Stimulated activated CD8-positive, alpha-beta memory T cell treated with anti-CD3 and anti-CD28 coated beads, Interleukin-12 subunit alpha, Interleukin-12 subunit beta, amount 100 ng/mL, for 24 hours (primary cell): ENCODE measurements around the gene LYL1.

Experiments used
- DNase-seq: peaks from one replicate; pipeline ENCODE4 v3.0.0-alpha.2; 2020; ENCODE audit errors: extremely low read depth

The LYL1 gene

DNA sequence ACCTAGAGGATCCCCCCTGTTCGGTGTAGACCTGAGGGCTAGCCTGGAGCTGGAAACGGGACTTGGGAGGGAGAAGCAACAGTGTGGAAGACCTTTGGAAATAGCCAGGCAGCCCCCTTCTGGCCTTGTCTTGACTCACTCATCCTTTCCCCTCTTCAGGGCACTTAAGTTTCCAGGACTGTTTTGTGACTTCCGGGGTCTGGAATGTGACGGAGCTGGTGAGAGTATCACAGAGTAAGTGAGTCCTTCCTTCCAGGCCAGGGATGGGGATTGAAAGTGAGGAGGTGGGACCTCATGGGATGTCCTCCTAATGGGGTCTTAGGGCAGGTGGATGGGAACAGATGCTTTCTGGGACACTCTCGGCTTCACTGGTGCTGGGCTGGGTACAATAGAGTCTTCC is 29.4 kb downstream of the LYL1 start:
- DNase-seq, result no peak

GRCh38 chr19:13072188-13072908 is 30.3 kb downstream of the LYL1 start:
- DNase-seq, result no peak

DNA sequence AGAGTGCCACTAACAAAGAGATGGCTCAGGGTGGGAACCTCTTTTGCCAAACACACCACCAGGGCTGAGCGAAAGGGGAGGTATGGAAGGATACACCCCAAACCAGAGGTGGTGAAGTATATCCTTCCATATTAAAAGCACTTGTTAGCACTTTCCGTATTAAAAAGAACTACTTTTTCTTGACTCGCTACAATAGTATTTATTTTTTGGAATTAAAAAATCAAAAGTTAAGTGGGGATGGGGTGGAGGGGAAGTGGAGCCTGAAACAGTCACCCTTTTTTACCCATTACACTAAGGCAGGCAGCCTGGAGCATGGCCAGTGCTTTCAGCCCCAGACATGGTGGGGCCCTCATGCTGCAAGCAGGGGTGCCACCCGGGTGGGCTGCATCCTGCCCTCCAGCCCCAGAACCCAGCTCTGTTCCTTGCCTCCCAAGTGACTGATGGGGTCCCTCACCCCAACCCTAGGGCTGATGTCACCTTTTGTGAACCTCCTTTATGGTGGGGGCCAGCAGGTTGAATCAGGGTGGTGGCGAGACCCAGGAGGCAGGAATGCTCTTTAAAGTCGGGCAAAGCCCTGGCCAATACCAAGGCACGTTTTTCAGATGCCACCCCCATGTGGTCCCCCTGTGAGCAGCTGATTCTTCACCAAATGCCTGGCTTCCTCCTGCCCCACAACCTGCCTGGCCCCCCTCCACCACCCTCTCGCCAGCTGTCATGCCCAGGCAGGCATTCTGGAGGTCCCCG is 31.0 kb downstream of the LYL1 start:
- no peak for DNase-seq

GRCh38 chr19:13070425-13071140 is 32.1 kb downstream of the LYL1 start:
- DNase-seq, result no peak

DNA sequence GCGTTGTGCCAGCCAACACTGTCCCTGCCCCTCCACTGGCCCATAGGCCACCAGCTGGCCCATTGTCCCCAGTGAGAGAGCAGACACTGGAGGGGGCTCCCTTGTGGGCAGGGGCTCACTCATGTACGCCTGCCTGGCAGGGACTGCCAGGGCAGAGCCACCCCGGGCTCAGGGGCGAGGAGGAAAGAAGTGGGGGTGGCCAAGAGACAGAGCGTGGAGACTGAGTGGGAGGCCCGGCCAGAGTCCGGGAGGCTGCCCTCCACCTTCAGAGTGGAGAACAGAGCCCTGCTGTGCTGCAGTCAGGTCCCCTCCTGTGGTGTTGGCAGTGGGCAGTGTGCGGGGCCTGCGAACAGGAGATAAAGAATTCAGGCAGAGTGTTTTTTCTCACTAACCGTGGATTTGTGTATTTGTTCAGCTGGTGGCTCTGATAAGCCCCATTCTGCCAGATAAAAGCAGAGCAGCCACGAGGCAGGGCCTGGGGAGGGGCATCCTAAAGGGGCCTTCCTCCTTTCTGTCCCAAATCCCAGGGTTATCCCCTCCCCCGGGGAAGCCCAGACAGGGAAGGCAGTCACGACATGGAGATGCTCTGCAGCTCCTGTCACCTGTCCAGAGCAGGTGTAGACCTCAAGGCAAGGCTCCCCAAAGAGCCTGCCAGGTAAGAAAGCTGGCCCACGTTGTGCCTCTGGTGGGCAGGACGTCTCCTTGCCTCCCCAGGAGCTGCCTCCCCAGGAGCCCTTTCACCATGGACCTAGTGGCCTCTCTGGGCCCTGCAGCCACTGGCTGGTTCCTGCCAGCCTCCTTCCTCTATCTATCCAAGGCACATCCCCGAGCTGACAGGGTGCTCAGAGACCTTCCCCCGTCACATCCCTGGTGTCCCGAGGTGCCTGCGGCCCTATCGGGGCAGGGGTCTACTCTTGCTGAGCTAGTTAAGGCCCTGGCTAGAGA is 33.0 kb downstream of the LYL1 start:
- no peak for DNase-seq

DNA sequence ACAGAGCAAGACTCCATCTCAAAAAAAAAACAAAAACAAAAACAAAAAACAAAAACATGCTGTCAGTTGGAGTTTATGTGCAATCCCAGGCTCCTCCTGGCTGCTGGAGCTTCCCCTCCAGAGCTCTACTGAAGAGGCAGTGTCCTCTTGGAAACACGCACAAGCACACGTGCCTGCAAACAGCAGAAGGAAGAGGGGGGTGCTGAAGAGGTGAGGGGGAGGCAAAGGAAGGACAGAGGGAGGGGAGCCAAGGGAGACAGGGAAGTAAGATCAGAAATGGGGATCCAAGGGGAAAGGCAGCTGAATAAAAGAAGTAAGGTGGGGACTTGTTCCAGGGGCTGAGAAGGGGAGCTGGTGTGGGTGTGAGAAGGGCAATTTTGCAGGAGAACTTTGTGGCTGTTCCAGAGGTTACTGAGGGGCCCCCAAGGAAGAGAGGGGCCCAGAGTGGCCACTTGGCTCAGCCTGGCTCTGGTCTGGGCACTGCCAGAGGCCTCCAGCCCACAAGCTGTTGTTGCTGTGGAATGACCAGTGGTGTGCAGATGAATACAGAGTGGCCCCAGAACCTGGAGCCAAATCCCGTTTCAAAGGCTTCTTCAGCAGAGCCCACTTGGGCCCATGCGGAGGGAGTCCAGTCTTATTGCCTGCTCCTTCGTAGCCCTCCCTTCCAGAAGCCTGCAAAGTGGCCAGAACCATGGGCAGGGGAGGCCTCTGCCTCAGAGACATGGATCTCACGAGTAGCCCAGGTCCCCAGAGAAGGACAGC is 34.4 kb downstream of the LYL1 start:
- DNase-seq, result no peak

DNA sequence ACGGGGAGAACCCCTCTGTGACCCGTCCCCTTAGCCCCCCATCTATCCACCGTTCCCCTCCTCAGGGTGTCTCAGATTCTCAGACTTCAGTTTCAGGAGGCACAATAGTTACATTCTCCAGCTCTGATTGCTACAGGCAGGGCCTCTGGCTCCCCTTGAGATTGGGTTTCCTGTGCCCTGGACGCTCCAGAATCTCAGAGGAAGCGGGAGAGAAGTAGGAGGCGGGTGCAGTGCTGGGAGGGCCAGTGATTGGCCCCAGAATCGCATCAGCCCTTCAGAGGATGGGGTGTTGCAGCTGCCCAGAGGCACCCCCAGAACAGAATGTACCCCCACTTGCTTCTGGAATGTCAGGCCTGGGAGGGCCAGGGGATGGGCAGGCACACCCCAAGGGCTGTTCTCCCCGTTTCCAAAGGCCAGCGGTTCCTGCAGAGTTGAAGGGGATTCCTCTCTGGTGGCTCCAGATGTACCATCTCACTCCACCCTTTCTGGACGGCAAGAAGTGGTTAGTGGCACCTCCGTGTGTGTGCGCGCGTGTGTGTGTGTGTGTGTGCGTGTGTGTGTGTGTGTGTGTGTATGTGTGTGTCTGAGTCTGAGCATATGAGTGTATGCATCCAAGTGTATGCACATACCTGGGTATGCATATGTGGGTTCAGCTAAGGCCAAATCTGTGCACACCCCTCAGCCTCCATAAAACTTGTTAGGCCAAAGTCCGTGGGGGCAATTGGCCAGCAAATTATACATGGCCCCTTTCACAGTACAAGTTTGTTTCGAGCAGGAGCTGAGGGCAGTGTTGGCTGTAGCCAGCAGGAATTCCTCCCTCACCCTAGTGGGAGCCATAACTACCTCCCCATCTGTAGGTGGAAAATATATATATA is 35.5 kb downstream of the LYL1 start:
- DNase-seq, result no peak

GRCh38 chr19:13066226-13066625 is 36.4 kb downstream of the LYL1 start:
- DNase-seq, result no peak

GRCh38 chr19:13064092-13064489 is 38.6 kb downstream of the LYL1 start:
- no peak for DNase-seq

DNA sequence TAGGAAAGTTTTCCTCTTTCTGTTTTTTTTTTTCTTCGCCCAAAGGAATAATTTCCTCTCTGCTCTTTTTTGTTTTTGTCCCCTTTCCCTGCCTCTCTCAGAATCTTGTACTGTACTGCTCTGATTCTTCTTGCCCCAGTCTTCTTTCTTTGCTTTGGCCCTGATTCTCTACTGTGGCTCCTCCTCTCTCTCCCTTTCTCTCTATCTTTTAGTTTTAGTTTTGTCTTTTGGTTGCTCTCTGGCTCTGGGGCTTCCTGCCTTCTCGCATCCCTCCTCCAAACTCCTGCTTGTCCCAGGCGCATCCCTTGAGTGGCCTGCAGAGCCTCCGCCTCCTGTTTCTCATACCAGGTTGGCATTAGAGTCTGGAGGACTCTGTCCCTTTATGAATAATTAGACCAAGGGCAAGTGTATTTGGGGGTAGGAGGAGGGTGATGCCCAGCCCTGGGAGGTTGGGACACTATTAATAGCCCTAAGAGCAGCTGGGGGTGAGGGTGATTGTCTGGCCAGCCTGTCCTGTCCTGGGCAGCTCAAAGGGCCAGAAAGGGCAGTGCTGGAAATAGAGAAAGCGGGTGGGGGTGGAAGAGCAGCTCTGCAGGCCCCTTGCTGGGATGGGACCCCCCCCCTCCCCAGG is 39.1 kb downstream of the LYL1 start:
- DNase-seq, result no peak

DNA sequence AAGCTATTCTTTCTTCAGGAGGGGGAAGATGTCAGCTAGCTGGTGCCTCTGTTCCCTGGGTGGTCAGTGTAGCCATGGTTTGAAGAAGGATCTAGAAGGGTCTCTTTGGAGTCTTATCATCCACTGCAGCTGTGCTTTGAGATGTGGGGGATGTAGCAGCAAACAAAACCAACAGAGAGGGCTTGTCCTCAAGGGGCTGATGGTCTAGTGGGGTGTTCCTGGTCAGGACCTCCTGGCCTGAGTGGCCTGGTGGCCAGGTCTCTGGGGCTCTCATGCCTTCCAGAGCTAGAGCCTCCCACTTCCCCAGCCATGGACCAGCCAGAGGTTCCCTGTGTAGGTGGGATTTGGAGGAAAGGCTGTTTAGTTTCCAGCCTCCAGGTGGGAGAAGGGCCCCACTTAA is 40.3 kb downstream of the LYL1 start:
- no peak for DNase-seq

GRCh38 chr19:13060964-13061927 is 41.4 kb downstream of the LYL1 start:
- DNase-seq, result peak; percentile 46

- DNase-seq, result no peak
Measured at GRCh38 chr19:13060233-13060963, 42.3 kb downstream of the LYL1 start.

- no peak for DNase-seq
Measured at GRCh38 chr19:13058951-13059660, 43.6 kb downstream of the LYL1 start.

- no peak for DNase-seq
Measured at GRCh38 chr19:13057744-13058143, 44.9 kb downstream of the LYL1 start.

DNA sequence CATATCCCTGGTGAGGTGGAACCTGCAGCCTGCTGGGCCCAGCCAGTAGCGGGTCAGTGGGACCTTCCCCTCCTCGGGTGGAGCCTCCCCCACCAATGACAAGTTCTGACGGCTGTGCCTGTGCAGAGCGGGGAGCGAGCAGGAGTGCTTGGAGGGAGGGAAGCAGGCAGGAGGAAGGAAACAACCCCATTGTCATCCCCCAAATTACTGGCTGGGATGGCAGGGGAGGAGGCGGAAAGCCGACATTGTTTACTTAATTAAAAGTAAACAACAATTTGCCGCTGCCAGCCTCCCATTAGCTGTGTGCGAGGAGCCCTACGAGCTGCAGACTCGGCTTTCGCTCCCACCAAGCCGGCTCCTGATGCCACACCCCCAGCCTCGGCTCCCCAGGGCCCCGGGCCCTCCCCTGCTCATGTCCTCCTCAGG is 45.5 kb downstream of the LYL1 start:
- DNase-seq, result no peak
